ENCODE data around the gene CHRNA5.

- no peak for TF ChIP-seq GATA3 (IDR thresholded peaks at IDR 0.05; ENCODE audit: low read depth, low read length)
- TF ChIP-seq GATA2 (IDR thresholded peaks at IDR 0.05; ENCODE audit: low read depth, low read length): no peak
Measured at GRCh38 chr15:78536134-78536533, 29.2 kb upstream of the CHRNA5 start.
